ENCODE results near the gene ADAMTS18. TPM values are rescaled to one million over a fixed set of nuclear protein-coding genes. Genes with fewer than 3 reads are reported as not detected.

Gene ADAMTS18
- total and polyA plus RNA-seq, 2 donors (not counting 3 experiments of a cell fraction or from before 2014, with no cell fraction given): 18.4 to 27.5 TPM

DNA sequence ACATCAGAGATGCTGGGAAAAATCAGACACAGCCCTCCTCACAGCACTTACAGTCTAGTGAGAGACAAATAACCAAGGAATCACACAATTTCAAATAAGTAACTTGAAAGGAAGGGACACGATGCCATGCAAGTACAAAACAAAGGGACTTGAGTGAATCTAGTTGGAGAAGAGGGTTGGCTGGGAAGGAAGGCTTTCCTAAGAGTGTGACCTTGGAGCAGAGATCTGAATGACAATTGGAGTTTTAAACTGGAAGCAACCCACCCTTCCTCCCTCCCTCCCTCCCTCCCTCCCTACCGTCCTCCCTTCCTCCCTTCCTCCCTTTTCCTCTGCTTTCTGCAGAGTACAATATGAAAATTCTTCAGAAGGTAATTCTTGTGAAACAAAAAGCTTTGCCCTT is 31.1 kb downstream of the ADAMTS18 start:
- dilution Hi-C loops (cut with MboI; ENCODE audit: extremely low pct_ligation_motif_present, low sequenced_read_pairs) (no loop called here), intact Hi-C loops (cut with micrococcal nuclease) (loop anchor here (2.0 kb wide), 1 partner anchor 105 kb away; no protein-coding TSS in a partner anchor)
- ChIA-PET POLR2A (no interaction called here), CTCF (interaction anchor here (1.4 to 2.1 kb wide), 2 partner anchors 53 to 180 kb away, joined by 3 to 12 read pairs; no protein-coding TSS in a partner anchor)
- Histone ChIP-seq H3K27me3 (ENCODE audit: control insufficient read depth in 2 of 2, insufficient read depth in 2 of 2, low read length in 2 of 2) (no peaks in the 10 kb centered on the region), H3K4me2 (ENCODE audit: insufficient read depth, low read length) (no peak overlapping the region), H3K4me1 (ENCODE audit: control insufficient read depth, extremely low read depth, insufficient read depth, low read length) (peaks cover 26% of the 10 kb centered on the region), H3K27ac (ENCODE audit: insufficient read depth, low read depth, low read length) (no peak overlapping the region), H3K9me3 (replicated peaks; ENCODE audit: control insufficient read depth, insufficient read depth, low read length) (no peaks in the 10 kb centered on the region), H3K9me1 (replicated peaks; ENCODE audit: control insufficient read depth, extremely low read depth, insufficient read depth, low read length) (no peaks in the 10 kb centered on the region), H3K79me2 (ENCODE audit: control insufficient read depth, insufficient read depth, low read length) (peaks cover 17% of the 10 kb centered on the region), H3K36me3 (ENCODE audit: control insufficient read depth in 2 of 2, extremely low read depth in 1 of 2, insufficient read depth in 2 of 2, low read length in 2 of 2) (peaks cover 0 to 1% of the 10 kb centered on the region in 2 experiments), H2AFZ (ENCODE audit: low read depth, low read length) (peak overlapping the region; percentile 26), H4K20me1 (replicated peaks; ENCODE audit: control insufficient read depth, extremely low read depth, insufficient read depth, low read length) (no peaks in the 10 kb centered on the region), H3K4me3 (replicated peaks in 1 of 3; ENCODE audit: insufficient read depth in 1 of 3, low read depth in 1 of 3, low read length in 3 of 3) (no peak overlapping the region), H3K9ac (replicated peaks; ENCODE audit: extremely low read depth, insufficient read depth, low read length) (no peak overlapping the region)
- BruUV-seq (replicated peaks): no TSS peak
- FAIRE-seq (no peak), DNase-seq (ENCODE audit: low read depth, low spot score) (no peak)
- TF ChIP-seq JUN (IDR thresholded peaks at IDR 0.05; ENCODE audit: borderline replicate concordance, insufficient read depth, insufficient read length, low read depth) (no peak), GATA2 (IDR thresholded peaks at IDR 0.05; ENCODE audit: insufficient read depth, insufficient read length, low read depth, low read length) (no peak), CTCF (IDR thresholded peaks at IDR 0.05; ENCODE audit: extremely low read depth in 1 of 2, insufficient read depth in 1 of 2, low read depth in 1 of 2, low read length in 2 of 2) (no peak), FOS (IDR thresholded peaks at IDR 0.05; ENCODE audit: borderline replicate concordance, insufficient read depth, low read length) (no peak), MYC (IDR thresholded peaks at IDR 0.05; ENCODE audit: low read depth, low read length) (no peak), EZH2 (IDR thresholded peaks at IDR 0.05; ENCODE audit: borderline replicate concordance, low read depth, low read length, severe bottlenecking) (no peak), POLR2AphosphoS5 (IDR thresholded peaks at IDR 0.05; ENCODE audit: insufficient read depth, low read depth, low read length) (no peak), POLR2A (IDR thresholded peaks at IDR 0.05; ENCODE audit: low read depth, low read length) (no peak)
- TF ChIP-seq, protein P1, sequence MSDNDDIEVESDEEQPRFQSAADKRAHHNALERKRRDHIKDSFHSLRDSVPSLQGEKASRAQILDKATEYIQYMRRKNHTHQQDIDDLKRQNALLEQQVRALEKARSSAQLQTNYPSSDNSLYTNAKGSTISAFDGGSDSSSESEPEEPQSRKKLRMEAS (IDR thresholded peaks at IDR 0.05; ENCODE audit: insufficient read depth, insufficient read length): no peak
